ENCODE data around the gene RAD54L.

GRCh38 chr1:46303038-46303871, 55.7 kb downstream of the RAD54L start, which contains the start of the genes LRRC41 and UQCRH:
- TF ChIP-seq CTCF (IDR thresholded peaks at IDR 0.05; ENCODE audit: poor library complexity) (no peak), EZH2 (IDR thresholded peaks at IDR 0.05; ENCODE audit: borderline replicate concordance) (no peak)

All from hepatocyte (in vitro differentiated cells).